Glomerular endothelial cell (primary cell): ENCODE data around the gene CHCHD5. TPM values are rescaled to one million over a fixed set of nuclear protein-coding genes. Genes with fewer than 3 reads are reported as not detected.
"Not testable (repeated sequence)": the region's sequence is repeated elsewhere in the genome, so short reads cannot be mapped to it uniquely, and the experiment has no call there.

Experiments used
- DNase-seq: peaks from one replicate; pipeline ENCODE4 v3.0.0-alpha.2; 2011; ENCODE audit warnings: low read depth, low spot score; ENCODE audit errors: extremely low read depth
- total RNA-seq: library from RNA; depleted of rRNA; stranded (reverse); fragments of >200 nt; gene quantifications from 2 replicates; pipeline ENCODE4 v1.2.3, GENCODE V29; 2015

The CHCHD5 gene
- total RNA-seq, 1 donor from 2014 or later: 11.0 TPM

GRCh38 chr2:112585873-112586464 is 1.6 kb downstream of the CHCHD5 start:
- DNase-seq: no peak

- no peak for DNase-seq
These were observed 4.2 kb downstream of the CHCHD5 start for GRCh38 chr2:112588611-112589045.

DNA sequence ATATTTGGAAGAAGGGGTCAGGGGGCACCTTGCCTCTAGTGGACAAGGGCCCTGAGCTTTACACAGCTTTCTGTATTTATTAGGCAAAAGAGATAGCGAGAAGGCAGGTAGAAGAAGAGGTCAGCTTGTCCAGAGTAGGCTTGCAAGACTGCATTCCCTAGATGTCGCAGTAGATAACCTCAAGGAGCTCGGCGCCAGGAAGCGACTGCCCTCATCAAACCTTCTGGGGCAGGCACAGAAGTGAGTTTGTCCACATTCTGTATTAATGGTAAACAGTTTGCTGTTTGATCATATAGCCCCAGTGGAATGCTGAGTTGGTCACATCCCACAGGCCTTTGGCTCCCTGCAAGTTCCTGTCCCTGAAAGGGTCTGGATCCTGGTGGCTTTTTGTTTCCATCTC is 7.0 kb downstream of the CHCHD5 start:
- no peak for DNase-seq

GRCh38 chr2:112593736-112594135 is 9.3 kb downstream of the CHCHD5 start:
- no peak for DNase-seq

GRCh38 chr2:112597537-112598322 is 13.3 kb downstream of the CHCHD5 start:
- DNase-seq: no peak

DNA sequence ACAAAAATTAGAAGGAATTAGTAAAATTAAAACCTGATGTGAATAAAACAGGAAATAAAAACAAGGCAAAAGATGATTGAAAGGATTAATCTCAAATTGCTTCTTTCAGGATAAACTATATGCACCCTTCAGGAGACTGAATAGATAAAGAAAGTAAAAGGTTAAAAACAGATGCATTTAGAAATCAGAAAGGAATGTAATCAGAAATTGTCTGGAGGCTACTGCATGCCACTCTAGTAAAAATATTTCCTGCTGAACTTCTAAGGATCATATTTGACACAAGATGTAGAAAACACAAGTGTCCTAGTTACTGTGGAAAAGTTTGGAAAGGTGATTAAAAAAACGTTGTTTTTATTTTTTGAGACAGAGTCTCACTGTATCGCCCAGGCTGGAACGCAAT is 16.2 kb downstream of the CHCHD5 start:
- DNase-seq: no peak

DNA sequence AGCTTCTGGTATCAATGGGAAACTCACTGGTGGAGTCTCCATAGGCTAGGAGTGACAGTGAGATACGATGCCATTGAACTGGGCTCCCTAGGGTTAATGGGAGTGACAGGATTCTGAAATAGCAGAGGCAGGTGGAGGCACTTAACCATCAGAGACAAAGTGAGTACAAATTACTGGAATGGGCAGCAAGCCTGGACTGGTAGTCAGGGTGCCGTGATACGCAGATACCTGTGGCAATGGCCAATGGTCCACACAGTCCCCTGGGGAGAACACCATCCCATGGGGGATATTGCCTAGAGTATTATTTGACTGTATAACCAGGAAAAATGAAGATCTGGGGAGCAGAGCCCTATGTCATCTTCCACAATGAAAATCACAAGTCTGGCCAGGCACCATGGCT is 17.3 kb downstream of the CHCHD5 start:
- DNase-seq: no peak

GRCh38 chr2:112602917-112603316 is 18.5 kb downstream of the CHCHD5 start:
- DNase-seq: no peak

GRCh38 chr2:112603731-112604130 is 19.3 kb downstream of the CHCHD5 start:
- no peak for DNase-seq

GRCh38 chr2:112604952-112605351 is 20.5 kb downstream of the CHCHD5 start:
- DNase-seq: no peak

GRCh38 chr2:112605926-112606325 is 21.5 kb downstream of the CHCHD5 start:
- DNase-seq: no peak

DNA sequence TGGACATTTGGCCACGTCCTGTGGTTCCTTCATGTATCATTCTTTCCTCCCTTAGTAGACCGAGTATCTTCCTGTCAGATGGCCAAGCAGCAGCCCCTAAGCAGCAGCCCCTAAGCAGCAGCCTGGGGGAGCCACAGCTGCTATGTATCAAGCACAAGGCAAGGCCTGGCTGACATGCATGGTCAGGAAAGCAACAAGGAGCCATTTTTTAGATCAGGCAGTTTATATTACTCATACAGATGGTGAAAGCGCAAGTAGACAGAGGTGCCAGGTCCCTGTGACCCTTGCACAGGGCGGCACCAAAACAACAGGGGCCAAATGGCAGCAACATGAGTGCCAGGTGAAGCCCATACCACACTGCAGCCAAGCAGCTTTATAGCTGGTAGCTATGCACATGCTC is 22.1 kb downstream of the CHCHD5 start:
- DNase-seq: no peak

DNA sequence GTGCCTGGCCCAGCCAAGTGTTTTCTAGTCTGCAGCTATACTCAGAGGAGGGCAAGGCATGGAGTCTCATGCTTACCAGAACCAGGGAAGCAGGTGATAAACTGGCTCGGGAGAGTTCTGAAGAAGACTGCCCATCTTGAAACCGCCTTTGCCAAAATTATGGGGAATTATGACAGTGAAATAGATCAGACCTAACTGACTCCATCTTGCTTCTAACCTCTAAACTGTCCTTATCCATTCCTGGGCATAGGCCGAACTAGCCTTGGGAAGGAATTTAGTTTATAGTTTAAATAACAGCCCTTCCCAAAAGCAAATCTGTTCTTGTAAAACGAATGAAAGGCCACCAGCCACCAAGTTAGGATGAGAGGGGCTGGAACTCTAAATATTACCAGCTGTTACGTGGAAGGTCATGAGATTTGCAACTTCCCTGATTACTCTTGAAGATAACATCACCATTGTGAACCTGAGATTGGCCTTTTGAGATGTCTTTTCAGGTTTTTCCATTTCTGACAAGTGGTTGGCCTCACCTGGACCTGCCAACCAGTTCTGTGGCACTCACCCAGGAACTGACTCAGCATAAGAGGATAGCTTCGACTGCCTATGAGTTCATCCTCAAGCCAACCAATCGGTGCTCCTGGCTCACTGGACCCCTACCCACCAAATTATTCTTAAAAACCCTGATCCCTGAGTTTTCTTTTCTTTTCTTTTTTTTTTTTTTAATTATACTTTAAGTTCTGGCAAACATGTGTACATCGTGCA is 23.4 kb downstream of the CHCHD5 start:
- no peak for DNase-seq

DNA sequence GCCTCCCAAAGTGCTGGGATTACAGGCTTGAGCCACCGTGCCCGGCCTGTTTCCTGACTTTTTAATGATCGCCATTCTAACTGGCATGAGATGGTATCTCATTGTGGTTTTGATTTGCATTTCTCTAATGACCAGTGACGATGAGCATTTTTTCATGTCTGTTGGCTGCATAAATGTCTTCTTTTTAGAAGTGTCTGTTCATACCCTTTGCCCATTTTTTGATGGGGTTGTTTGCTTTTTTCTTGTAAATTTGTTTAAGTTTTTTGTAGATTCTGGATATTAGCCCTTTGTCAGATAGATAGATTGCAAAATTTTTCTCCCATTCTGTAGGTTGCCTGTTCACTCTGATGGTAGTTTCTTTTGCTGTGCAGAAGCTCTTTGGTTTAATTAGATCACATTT is 24.9 kb downstream of the CHCHD5 start:
- not testable (repeated sequence) for DNase-seq

DNA sequence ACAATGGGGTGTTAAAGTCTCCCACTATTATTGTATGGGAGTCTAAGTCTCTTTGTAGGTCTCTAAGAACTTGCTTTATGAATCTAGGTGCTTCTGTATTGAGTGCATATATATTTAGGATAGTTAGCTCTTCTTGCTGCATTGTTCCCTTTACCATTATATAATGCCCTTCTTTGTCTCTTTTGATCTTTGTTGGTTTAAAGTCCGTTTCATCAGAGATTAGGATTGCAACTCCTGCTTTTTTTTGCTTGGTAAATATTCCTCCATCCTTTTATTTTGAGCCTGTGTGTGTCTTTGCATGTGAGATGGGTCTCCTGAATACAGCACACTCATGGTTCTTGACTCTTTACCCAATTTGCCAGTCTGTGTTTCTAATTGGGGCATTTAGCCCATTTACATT is 27.9 kb downstream of the CHCHD5 start:
- not testable (repeated sequence) for DNase-seq

DNA sequence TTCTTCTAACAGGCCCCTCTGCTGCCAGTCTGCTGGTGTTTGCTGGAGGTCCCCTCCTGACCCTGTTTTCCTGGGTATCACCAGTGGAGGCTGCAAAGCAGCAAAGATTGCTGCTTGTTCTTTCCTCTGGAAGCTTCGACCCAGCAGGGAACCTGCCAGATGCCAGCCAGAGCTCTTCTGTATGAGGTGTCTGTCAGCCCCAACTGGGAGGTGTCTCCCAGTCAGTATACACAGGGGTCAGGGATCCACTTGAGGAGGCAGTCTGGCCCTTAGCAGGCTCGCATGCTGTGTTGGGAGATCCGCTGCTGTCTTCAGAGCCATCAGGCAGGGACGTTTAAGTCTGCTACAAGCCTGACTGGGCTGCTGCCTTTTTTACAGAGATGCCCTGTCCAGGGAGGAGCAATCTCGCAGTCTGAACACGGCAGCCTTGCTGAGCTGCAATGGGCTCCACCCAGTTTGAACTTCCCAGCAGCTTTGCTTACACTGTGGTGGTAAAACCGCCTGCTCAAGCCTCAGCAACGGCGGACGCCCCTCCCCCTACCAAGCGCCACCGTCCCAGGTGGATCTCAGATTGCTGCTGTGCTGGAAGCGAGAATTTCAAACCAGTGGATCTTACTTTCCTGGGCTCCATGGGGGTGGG is 29.9 kb downstream of the CHCHD5 start:
- no peak for DNase-seq

DNA sequence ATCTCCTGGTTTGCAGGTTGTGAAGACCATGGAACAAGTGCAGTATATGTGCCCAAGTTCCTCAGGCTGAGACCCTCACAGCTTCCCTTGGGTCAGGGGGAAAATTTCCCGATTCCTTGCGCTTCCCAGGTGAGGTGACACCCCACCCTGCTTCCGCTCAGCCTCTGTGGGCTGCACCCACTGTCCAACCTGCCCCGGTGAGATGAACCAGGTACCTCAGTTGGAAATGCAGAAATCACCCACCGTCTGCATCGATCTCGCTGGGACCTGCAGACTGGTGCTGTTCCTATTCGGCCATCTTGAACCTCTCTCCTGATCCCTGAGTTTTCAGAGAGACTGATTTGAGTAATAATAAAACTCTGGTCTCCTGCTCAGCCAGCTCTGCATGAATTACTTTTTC is 30.6 kb downstream of the CHCHD5 start:
- DNase-seq: no peak

- not testable (repeated sequence) for DNase-seq
These were observed 31.4 kb downstream of the CHCHD5 start for GRCh38 chr2:112615798-112616197.

- DNase-seq: no peak
These were observed 34.0 kb downstream of the CHCHD5 start for GRCh38 chr2:112618383-112618782.

DNA sequence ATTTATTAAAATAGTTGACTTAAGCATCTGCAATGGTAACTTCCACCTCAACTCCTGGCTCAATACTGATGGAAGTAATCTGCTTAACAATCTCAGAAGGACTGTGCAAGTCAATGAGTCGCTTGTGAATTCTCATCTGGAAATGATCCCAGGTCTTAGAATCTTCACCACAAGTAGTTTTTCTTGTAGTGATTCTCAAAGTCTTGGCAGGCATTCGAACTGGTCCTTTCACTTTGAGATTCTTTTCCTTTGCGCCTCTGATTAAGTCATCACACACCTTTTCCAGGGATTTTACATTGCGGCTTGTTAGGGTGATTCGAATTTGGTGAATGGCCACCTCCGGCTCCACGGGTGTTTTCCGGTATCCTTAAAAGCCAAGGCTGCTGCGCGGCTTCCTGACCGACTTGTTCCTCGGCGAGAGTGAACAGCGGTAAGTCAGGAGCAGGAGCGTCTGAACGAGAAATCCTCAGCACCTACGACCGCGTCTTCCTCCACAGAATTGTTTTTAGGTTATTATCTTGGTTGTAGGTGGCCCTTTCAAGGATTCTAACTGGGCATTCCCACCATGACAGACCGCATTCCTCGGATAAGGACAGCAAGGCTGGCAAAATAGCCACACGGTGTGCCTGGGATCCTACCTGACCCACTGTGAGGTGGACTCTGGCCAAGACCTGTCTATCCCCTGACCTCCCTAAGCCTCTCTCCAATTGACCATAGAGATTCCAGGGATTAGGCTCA is 37.5 kb downstream of the CHCHD5 start:
- no peak for DNase-seq

DNA sequence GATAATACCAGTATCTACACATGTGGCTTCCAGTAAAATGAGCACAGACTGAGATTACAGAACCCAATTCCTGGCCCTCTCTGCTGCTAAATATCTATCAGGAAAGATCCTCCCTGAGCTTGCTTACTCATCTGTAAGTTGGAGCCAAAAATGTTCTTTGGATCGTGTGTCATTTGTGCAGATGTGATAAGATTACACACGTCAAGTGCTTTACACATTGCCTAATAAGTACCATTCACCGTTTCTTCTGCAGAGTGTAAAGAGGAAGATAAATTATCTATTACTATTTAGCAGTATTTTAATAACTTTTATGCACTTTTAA is 38.1 kb downstream of the CHCHD5 start:
- no peak for DNase-seq
